Measurements from ENCODE around the gene GALNT17.

DNA sequence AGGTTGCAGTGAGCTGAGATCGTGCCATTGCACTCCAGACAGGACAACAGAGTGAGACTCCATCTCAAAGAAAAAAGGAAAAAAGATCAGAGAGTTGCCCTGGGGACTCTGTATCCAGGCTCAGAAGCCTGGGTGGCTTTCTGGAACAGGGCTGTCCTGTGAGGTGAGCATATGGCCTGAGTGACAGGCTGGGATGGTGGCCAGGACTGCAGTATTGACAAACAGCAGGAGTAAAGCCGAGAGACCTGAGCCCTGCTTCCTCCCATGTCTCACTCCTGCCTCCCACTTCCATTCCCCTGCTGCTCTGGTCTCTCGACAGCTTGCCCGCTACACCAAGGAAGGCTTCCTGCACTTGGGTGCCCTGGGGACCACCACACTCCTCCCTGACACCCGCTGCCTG lies 578.5 kb downstream of the GALNT17 start:
- TF ChIP-seq SP1 (IDR thresholded peaks at IDR 0.05) (no peak), LEF1 (IDR thresholded peaks at IDR 0.05; ENCODE audit: borderline replicate concordance) (no peak), ZNF384 (IDR thresholded peaks at IDR 0.05) (no peak), FOXA1 (IDR thresholded peaks at IDR 0.05) (no peak), ARNT (IDR thresholded peaks at IDR 0.05) (no peak), HDGF (IDR thresholded peaks at IDR 0.05; ENCODE audit: borderline replicate concordance) (no peak), FOXM1 (IDR thresholded peaks at IDR 0.05; ENCODE audit: borderline replicate concordance) (no peak), L3MBTL2 (conservative IDR thresholded peaks at IDR 0.05) (no peak), ELF4 (IDR thresholded peaks at IDR 0.05) (no peak), SUZ12 (IDR thresholded peaks at IDR 0.05) (no peak), BHLHE40 (IDR thresholded peaks at IDR 0.05; ENCODE audit: borderline replicate concordance) (no peak), NFRKB (IDR thresholded peaks at IDR 0.05) (no peak)
- TF ChIP-seq, protein P1, sequence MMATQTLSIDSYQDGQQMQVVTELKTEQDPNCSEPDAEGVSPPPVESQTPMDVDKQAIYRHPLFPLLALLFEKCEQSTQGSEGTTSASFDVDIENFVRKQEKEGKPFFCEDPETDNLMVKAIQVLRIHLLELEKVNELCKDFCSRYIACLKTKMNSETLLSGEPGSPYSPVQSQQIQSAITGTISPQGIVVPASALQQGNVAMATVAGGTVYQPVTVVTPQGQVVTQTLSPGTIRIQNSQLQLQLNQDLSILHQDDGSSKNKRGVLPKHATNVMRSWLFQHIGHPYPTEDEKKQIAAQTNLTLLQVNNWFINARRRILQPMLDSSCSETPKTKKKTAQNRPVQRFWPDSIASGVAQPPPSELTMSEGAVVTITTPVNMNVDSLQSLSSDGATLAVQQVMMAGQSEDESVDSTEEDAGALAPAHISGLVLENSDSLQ (IDR thresholded peaks at IDR 0.05) = no peak
